ENCODE results near the gene DCAF8. TPM values are rescaled to one million over a fixed set of nuclear protein-coding genes. Genes with fewer than 3 reads are reported as not detected.

Gene DCAF8
- total RNA-seq, 1 donor from 2014 or later = 130 TPM

GRCh38 chr1:160166166-160166868 lies 96.0 kb downstream of the DCAF8 start:
- H3K27me3 ChIP-seq = peaks cover 5% of the 10 kb centered on the region
- H3K4me3 ChIP-seq = no peak overlapping the region
- DNase-seq = peak; percentile 80
- TF ChIP-seq, protein P1, sequence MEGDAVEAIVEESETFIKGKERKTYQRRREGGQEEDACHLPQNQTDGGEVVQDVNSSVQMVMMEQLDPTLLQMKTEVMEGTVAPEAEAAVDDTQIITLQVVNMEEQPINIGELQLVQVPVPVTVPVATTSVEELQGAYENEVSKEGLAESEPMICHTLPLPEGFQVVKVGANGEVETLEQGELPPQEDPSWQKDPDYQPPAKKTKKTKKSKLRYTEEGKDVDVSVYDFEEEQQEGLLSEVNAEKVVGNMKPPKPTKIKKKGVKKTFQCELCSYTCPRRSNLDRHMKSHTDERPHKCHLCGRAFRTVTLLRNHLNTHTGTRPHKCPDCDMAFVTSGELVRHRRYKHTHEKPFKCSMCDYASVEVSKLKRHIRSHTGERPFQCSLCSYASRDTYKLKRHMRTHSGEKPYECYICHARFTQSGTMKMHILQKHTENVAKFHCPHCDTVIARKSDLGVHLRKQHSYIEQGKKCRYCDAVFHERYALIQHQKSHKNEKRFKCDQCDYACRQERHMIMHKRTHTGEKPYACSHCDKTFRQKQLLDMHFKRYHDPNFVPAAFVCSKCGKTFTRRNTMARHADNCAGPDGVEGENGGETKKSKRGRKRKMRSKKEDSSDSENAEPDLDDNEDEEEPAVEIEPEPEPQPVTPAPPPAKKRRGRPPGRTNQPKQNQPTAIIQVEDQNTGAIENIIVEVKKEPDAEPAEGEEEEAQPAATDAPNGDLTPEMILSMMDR (IDR thresholded peaks at IDR 0.05) = no peak
- peaks cover 8% of the 10 kb centered on the region for H3K4me1 ChIP-seq
- H3K36me3 ChIP-seq = no peaks in the 10 kb centered on the region
- no peaks in the 10 kb centered on the region for H3K9me3 ChIP-seq
- peak; percentile 81 for ATAC-seq
- intact Hi-C loops (cut with DNase I) = no loop called here
- no peak overlapping the region for H3K27ac ChIP-seq

Other genes starting within 250 kb of the DCAF8 start
- 7.1 TPM for gene PIGM, start 230.6 kb downstream of the DCAF8 start, total RNA-seq
- not detected for gene KCNJ10, start 192.4 kb downstream of the DCAF8 start, total RNA-seq
- gene KCNJ9, start 181.0 kb downstream of the DCAF8 start, total RNA-seq = not detected
- 37.5 TPM for gene IGSF8, start 163.9 kb downstream of the DCAF8 start, total RNA-seq
- 5.6 TPM for gene ATP1A2, start 146.8 kb downstream of the DCAF8 start, total RNA-seq
- gene ATP1A4, start 110.9 kb downstream of the DCAF8 start, total RNA-seq = 0.96 TPM
- gene CASQ1, start 72.0 kb downstream of the DCAF8 start, total RNA-seq = 0.41 TPM
- 175 TPM for gene PEA15, start 57.2 kb downstream of the DCAF8 start, total RNA-seq
- gene PEX19, start 22.6 kb upstream of the DCAF8 start, total RNA-seq = 64.2 TPM
- 142 TPM for gene COPA, start 80.7 kb upstream of the DCAF8 start, total RNA-seq
- gene NCSTN, start 80.8 kb upstream of the DCAF8 start, total RNA-seq = 91.9 TPM
- gene NHLH1, start 104.5 kb upstream of the DCAF8 start, total RNA-seq = not detected
- gene VANGL2, start 138.0 kb upstream of the DCAF8 start, total RNA-seq = 6.3 TPM

Measured in upper lobe of right lung (tissue), 1 donor.